OCI-LY3 (cell line): Measurements from ENCODE around the gene TSC22D3.

Experiments
- H2AFZ ChIP-seq: fragments of 200-600, 300-600 bp; shearing (Covaris generic); 2 replicates; pipeline ENCODE4 v1.6.0; 2014; ENCODE audit warnings: antibody characterized with exemption, low read depth, low read length
- H3K27ac ChIP-seq: fragments of 200-600, 300-600 bp; sonication (generic); 2 replicates; pipeline ENCODE4 v1.5.1; 2014; ENCODE audit warnings: mild to moderate bottlenecking, low read length, moderate library complexity, mixed read lengths
- H3K27me3 ChIP-seq: fragments of 200-600, 300-600 bp; sonication (generic); 2 replicates; pipeline ENCODE4 v1.6.1; 2014; ENCODE audit warnings: low read depth, low read length, mixed read lengths
- H3K36me3 ChIP-seq: fragments of 200-600, 300-600 bp; sonication (generic); replicated peaks from 2 replicates; pipeline ENCODE3; 2014; ENCODE audit warnings: low read depth, low read length, mixed read lengths
- H3K4me1 ChIP-seq: fragments of 300-600, 200-600 bp; sonication (generic); 2 replicates; pipeline ENCODE4 v1.6.1; 2014; ENCODE audit warnings: low read length, mixed read lengths
- H3K4me2 ChIP-seq: fragments of 200-600, 300-600 bp; sonication (generic); 2 replicates; pipeline ENCODE4 v1.6.1; 2014; ENCODE audit warnings: low read length, mixed read lengths
- H3K4me3 ChIP-seq: fragments of 300-600, 200-600 bp; sonication (generic); 2 replicates; pipeline ENCODE4 v1.5.1; 2014; ENCODE audit warnings: antibody characterized with exemption, mild to moderate bottlenecking, low read length, moderate library complexity
- H3K79me2 ChIP-seq: fragments of 300-600, 200-600 bp; shearing (Covaris generic); 2 replicates; pipeline ENCODE4 v1.6.1; 2014; ENCODE audit warnings: mild to moderate bottlenecking, low read length, mixed read lengths
- H3K9ac ChIP-seq: fragments of 300-600, 200-600 bp; shearing (Covaris generic); 2 replicates; pipeline ENCODE4 v1.6.0; 2014; ENCODE audit warnings: mild to moderate bottlenecking, low read length, moderate library complexity
- H3K9me3 ChIP-seq: fragments of 200-600, 300-600 bp; shearing (Covaris generic); 2 replicates; pipeline ENCODE4 v1.6.1; 2014; ENCODE audit warnings: low read length, mixed read lengths; ENCODE audit not compliant: insufficient read depth
- H4K20me1 ChIP-seq: fragments of 200-600, 300-600 bp; sonication (generic); 2 replicates; pipeline ENCODE4 v1.6.1; 2016; ENCODE audit warnings: low read length, mixed read lengths; ENCODE audit not compliant: insufficient read depth
- EZH2phosphoT487 ChIP-seq: fragments of 200-600 bp; shearing (Covaris generic); IDR thresholded peaks from 2 replicates; pipeline ENCODE4 v1.6.1; 2018; ENCODE audit warnings: antibody characterized with exemption, mixed run types, low read depth
- TF ChIP-seq, protein P1 (sequence below): fragments of 200-600, 300-600 bp; sonication (generic); IDR thresholded peaks from 2 replicates; pipeline ENCODE4 v1.5.1; 2014; ENCODE audit warnings: antibody characterized with exemption, low read length, low read depth

TSC22D3 gene

DNA sequence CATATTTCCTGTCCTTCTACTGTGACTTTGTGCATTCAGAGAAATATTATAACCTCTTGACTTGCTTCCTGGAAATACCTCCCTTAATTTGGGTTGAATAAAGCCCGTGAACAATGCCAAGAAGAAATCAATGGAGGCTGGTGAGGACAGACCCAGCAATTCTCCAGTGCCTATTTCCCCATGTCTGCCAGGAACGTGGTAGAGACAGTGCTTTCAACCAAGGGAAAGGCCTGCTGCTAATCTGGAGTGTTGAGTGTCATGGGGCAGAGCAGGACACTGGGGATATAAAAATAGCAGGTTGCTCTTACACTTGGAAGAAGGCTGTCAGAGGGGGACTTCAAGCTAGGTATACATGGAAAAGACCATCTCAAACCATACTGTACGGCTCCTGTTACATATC is 19.9 kb downstream of the TSC22D3 start:
- H2AFZ ChIP-seq: no peak overlapping the region

DNA sequence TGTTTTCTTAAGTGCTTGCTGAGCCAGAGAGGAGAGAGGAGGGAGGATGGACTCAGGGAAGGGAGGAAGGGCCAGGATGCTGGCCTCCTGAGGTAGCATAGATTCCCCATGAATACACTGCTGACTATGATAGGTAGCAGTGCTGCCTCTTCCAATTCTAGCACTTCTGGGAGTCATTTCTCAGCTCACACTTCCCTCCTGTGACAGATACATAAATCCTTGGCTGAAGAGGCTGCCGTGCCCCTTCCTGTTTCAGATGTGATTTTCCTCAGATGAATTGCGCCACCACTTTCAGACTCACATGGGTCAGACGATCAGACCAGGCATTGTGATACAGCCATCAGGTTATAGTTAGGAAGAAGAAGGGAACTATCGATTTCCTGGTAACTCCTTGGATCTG is 22.4 kb downstream of the TSC22D3 start:
- Histone ChIP-seq H3K4me3 (no peak overlapping the region), H3K27me3 (no peaks in the 10 kb centered on the region), H3K9me3 (no peaks in the 10 kb centered on the region), H3K4me1 (no peaks in the 10 kb centered on the region), H4K20me1 (no peaks in the 10 kb centered on the region), H2AFZ (no peak overlapping the region), H3K27ac (no peak overlapping the region), H3K36me3 (no peaks in the 10 kb centered on the region), H3K79me2 (no peaks in the 10 kb centered on the region), H3K4me2 (no peak overlapping the region), H3K9ac (no peak overlapping the region)
- TF ChIP-seq, protein P1, sequence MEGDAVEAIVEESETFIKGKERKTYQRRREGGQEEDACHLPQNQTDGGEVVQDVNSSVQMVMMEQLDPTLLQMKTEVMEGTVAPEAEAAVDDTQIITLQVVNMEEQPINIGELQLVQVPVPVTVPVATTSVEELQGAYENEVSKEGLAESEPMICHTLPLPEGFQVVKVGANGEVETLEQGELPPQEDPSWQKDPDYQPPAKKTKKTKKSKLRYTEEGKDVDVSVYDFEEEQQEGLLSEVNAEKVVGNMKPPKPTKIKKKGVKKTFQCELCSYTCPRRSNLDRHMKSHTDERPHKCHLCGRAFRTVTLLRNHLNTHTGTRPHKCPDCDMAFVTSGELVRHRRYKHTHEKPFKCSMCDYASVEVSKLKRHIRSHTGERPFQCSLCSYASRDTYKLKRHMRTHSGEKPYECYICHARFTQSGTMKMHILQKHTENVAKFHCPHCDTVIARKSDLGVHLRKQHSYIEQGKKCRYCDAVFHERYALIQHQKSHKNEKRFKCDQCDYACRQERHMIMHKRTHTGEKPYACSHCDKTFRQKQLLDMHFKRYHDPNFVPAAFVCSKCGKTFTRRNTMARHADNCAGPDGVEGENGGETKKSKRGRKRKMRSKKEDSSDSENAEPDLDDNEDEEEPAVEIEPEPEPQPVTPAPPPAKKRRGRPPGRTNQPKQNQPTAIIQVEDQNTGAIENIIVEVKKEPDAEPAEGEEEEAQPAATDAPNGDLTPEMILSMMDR: no peak
- TF ChIP-seq EZH2phosphoT487: no peak

More for the DNA sequence above, 19.9 kb downstream of the TSC22D3 start:
- no peaks in the 10 kb centered on the region for H3K9me3 ChIP-seq
- no peaks in the 10 kb centered on the region for H4K20me1 ChIP-seq
- no peaks in the 10 kb centered on the region for H3K4me1 ChIP-seq
- no peak overlapping the region for H3K4me3 ChIP-seq
- H3K4me2 ChIP-seq: no peak overlapping the region
- no peak overlapping the region for H3K27ac ChIP-seq
- no peaks in the 10 kb centered on the region for H3K79me2 ChIP-seq
- no peak overlapping the region for H3K9ac ChIP-seq
- no peaks in the 10 kb centered on the region for H3K36me3 ChIP-seq
- no peaks in the 10 kb centered on the region for H3K27me3 ChIP-seq
- TF ChIP-seq EZH2phosphoT487: no peak
- TF ChIP-seq, protein P1: no peak

DNA sequence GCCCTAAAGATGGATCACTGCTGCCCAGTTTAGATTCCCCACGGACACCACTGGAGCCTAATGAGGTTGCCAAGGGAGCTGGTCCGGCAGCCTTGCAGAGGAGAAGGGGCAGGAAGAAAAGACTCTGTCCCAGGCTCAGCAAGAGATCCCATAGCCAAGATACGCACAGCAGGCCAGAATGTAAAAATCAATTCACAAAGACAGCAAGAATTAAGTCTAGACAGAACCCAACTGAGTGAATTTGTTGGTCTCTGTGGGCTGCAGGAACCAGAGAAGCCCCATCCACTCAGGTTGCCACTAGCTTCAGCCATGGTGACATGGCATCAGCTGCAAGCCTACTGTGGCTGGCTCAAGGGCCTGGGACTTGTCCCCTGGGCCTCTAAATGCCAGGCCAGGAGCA is 22.9 kb downstream of the TSC22D3 start:
- Histone ChIP-seq H4K20me1 (no peaks in the 10 kb centered on the region), H3K9ac (no peak overlapping the region), H3K36me3 (no peaks in the 10 kb centered on the region), H3K4me1 (no peaks in the 10 kb centered on the region), H3K4me3 (no peak overlapping the region), H3K27me3 (no peaks in the 10 kb centered on the region), H3K9me3 (no peaks in the 10 kb centered on the region), H3K4me2 (no peak overlapping the region), H2AFZ (no peak overlapping the region), H3K79me2 (no peaks in the 10 kb centered on the region), H3K27ac (no peak overlapping the region)
- no peak for TF ChIP-seq EZH2phosphoT487
- TF ChIP-seq, protein P1: no peak

GRCh38 chrX:107752043-107752442 is 23.5 kb downstream of the TSC22D3 start:
- no peaks in the 10 kb centered on the region for H3K79me2 ChIP-seq
- no peaks in the 10 kb centered on the region for H3K36me3 ChIP-seq
- H3K9me3 ChIP-seq: no peaks in the 10 kb centered on the region
- H3K27me3 ChIP-seq: no peaks in the 10 kb centered on the region
- no peaks in the 10 kb centered on the region for H3K4me1 ChIP-seq
- no peak overlapping the region for H3K4me3 ChIP-seq
- H2AFZ ChIP-seq: no peak overlapping the region
- no peaks in the 10 kb centered on the region for H4K20me1 ChIP-seq
- TF ChIP-seq EZH2phosphoT487: no peak
- TF ChIP-seq, protein P1: no peak
- no peak overlapping the region for H3K9ac ChIP-seq
- no peak overlapping the region for H3K4me2 ChIP-seq
- no peak overlapping the region for H3K27ac ChIP-seq
